Heart left ventricle (tissue), 16 donors: ENCODE data around the gene RWDD3. TPM values are rescaled to one million over a fixed set of nuclear protein-coding genes. Genes with fewer than 3 reads are reported as not detected.

Experiments used
- ATAC-seq, 4 donors: fragments of 200-7000 bp; cut with Tn5 transposase; one replicate each; pipeline ENCODE4 v1.9.1; 2020 to 2022; ENCODE audit warnings: moderate library complexity in 4 of 4, mild to moderate bottlenecking in 3 of 4, moderate number of reproducible peaks in 1 of 4
- DNase-seq, 5 donors: peaks; one replicate each; pipeline ENCODE4 v3.0.0-alpha.2; 2020
- H3K27ac ChIP-seq, 12 donors: fragments of 200-600 bp; sonication (generic) in 4 of 12; one replicate each; pipeline versions ENCODE4 v1.5.0 to v1.8.0; 2016 to 2022; ENCODE audit warnings: mild to moderate bottlenecking in 2 of 12
- H3K27me3 ChIP-seq, 9 donors: fragments of 200-600 bp; sonication (generic) in 2 of 9; one replicate each; pipeline versions ENCODE4 v1.5.1 to v1.8.0; 2016 to 2022; ENCODE audit warnings: mild to moderate bottlenecking in 3 of 9
- H3K36me3 ChIP-seq, 9 donors: fragments of 200-600 bp; sonication (generic) in 2 of 9; one replicate each; pipeline versions ENCODE4 v1.5.0 to v1.8.0; 2018 to 2022; ENCODE audit warnings: mild to moderate bottlenecking in 2 of 9
- H3K4me1 ChIP-seq, 12 donors: fragments of 200-600 bp; sonication (generic) in 4 of 12; one replicate each; pipeline versions ENCODE4 v1.5.0 to v1.8.0; 2016 to 2022; ENCODE audit warnings: mild to moderate bottlenecking in 3 of 12
- H3K4me3 ChIP-seq, 12 donors: fragments of 200-600 bp; sonication (generic) in 4 of 12; one replicate each; pipeline versions ENCODE4 v1.5.0 to v1.8.0; 2017 to 2022; ENCODE audit warnings: mild to moderate bottlenecking in 9 of 12, moderate library complexity in 4 of 12
- H3K9me3 ChIP-seq, 12 donors: fragments of 200-600 bp; sonication (generic) in 4 of 12; one replicate each; pipeline versions ENCODE4 v1.5.0 to v1.8.0; 2016 to 2022; ENCODE audit warnings: mild to moderate bottlenecking in 1 of 12
- CTCF ChIP-seq, 12 donors: fragments of 200-600 bp; sonication (generic) in 4 of 12; IDR thresholded peaks; one replicate each; pipeline versions ENCODE4 v1.5.0 to v1.8.0; 2018 to 2022; ENCODE audit warnings: antibody characterized with exemption in 12 of 12, mild to moderate bottlenecking in 5 of 12
- POLR2A ChIP-seq, 2 donors: fragments of 450-650 bp; IDR thresholded peaks; one replicate each; pipeline ENCODE4 v1.6.1; 2017; ENCODE audit warnings: antibody characterized with exemption in 2 of 2, mild to moderate bottlenecking in 2 of 2, moderate library complexity in 2 of 2
- WGBS, 4 donors: extraction: QIAGEN DNeasy Blood & Tissue Kit in 2 of 4; methylation state at CpG; one replicate each; pipeline versions ENCODE4 v1.1.5 to v1.1.7; 2013 to 2018; 5-methylcytosine and 5-hydroxymethylcytosine counted together
- intact Hi-C, 10 donors: fragments of 100-400 bp; cut with DNase I; formaldehyde crosslinking; loops; one replicate each; pipeline versions ENCODE4 v1.11.1 to v1.14.2; 2022
- polyA plus RNA-seq, 2 donors: library from polyadenylated mRNA; stranded (reverse); fragments of 200-250 nt; gene quantifications; one replicate each; pipeline ENCODE4 v1.2.3, GENCODE V29; 2013
- total RNA-seq, 9 donors: library from RNA; depleted of rRNA in 2 of 9; stranded (reverse); fragments of >200 nt in 2 of 9; fragmentation: NEBNext Ultra II Directional in 3 of 9; extraction: Animal tissue kit (Norgen Biotek cat#: 25700) in 3 of 9; gene quantifications; one replicate each; pipeline versions ENCODE4 v1.1.0 to v1.2.4, GENCODE V29; 2016 to 2023
- donor health status: ischemic (EF 13 %, LVEDD 7.1; RV severe dilation, severe dysfunction).
- donor health status: healthy with polysubstance abuse.
- donor health status: DM: no; HTN: yes; CAD: no.
- donor health status: DM: no; HTN: no; CAD: no.
- donor health status: ischemic (EF 25% LVEDD 6.9; RV normal size, moderate dysfunction).
- donor health status: ischemic (EF 25% LVEDD 5.7; RV mildly dilated, moderate dysfunction).
- donor health status: healthy.
- donor health status: DM: yes; HTN: yes; CAD: no.
- donor health status: ischemic (EF 35%, LVEDD 5.7; RV mildly dilated, moderate dysfunction).
- donor health status: nonischemic (EF 11% LVEDD 7.7; RV severe dilation, severe dysfunction).
- donor health status: DM: yes; HTN: yes; CAD: no.
- donor health status: PGD.
- donor health status: ischemic (EF 29% LVEDD 5.4; RV normal size, mild dysfunction).
- donor health status: nonischemic (EF 23%, LVEDD 6.1; RV moderate dilation, normal function).

The RWDD3 gene
- total and polyA plus RNA-seq, 11 donors, result 8.9 to 41.1 (median 14.8) TPM

DNA sequence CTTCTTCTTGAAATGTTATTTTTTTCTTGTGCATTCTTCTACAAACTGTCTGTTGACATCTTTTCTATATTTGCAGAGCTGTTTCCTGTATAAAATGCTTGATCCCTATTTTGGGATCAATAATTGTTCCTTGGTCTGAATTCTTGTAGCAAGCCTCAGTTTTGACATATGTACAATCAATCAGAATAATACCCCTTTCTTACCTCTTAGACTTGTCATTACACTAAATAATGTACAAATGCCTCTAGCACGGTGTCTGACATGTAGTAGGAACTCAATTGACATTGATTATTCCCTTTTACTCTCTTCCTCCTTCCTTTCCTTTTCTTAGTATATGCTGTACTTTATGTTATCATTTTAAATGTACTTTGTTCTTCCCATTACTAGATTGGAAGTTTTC lies 25.2 kb downstream of the RWDD3 start:
- intact Hi-C loops, result no loop called here
- Histone ChIP-seq H3K4me3 (no peak overlapping the region), H3K27ac (no peak overlapping the region), H3K27me3 (no peaks in the 10 kb centered on the region), H3K4me1 (peaks cover 0 to 3% (median 0%) of the 10 kb centered on the region in 12 donors), H3K36me3 (no peaks in the 10 kb centered on the region), H3K9me3 (peaks cover 0 to 8% (median 0%) of the 10 kb centered on the region in 12 donors)
- 92 to 95% (median 94%) methylated on average over 1 of the region's 1 CpG for WGBS, 4 donors
- TF ChIP-seq CTCF (IDR thresholded peaks at IDR 0.05), result no peak
- TF ChIP-seq POLR2A (IDR thresholded peaks at IDR 0.05), result no peak
- ATAC-seq, result no peak
- no peak for DNase-seq

DNA sequence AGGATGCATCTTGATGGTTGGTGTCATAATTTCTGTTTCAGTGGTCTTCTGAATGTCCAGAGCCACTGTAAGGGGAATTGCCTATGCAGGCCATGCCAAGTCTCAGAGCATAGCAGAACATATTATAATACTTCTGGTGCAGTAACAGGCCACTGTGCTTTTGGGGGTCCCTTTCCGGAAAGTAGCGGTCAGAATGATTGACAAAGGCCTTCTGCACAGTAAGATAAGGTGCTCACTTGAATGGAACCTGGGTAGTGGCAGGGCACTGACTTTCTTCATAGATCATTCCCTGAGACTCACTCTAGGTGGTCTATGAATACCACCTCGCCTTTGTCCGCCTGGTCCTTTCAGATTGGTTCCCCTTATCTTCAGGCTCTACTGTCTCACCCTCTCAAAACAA lies 28.9 kb downstream of the RWDD3 start:
- Histone ChIP-seq H3K4me1 (peaks cover 0 to 3% (median 0%) of the 10 kb centered on the region in 12 donors), H3K36me3 (no peaks in the 10 kb centered on the region), H3K27me3 (no peaks in the 10 kb centered on the region), H3K9me3 (no peaks in the 10 kb centered on the region), H3K27ac (no peak overlapping the region), H3K4me3 (no peak overlapping the region)
- WGBS, 4 donors, result 90 to 92% (median 91%) methylated on average over 4 of the region's 4 CpGs
- no peak for TF ChIP-seq CTCF (IDR thresholded peaks at IDR 0.05)
- TF ChIP-seq POLR2A (IDR thresholded peaks at IDR 0.05), result no peak
- intact Hi-C loops, result no loop called here
- DNase-seq (no peak), ATAC-seq (no peak)

DNA sequence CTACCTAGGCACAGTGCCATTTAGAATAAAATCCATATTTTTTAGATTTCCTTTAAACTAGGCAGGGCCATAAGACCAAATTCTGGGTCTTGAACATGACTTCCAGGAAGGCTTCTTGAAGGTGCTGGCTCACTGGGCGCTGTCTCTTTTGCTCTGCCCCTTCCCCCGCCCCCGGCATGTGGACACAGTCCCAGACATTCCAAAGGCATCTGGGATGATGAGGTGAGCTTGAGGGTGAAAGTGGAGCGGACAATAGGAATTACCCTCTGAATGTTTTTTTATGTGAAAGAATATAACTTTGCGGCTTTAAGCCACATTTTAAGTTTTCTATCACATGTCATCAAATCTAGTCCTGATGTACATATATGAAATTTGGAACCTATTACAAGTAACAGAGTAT lies 29.4 kb downstream of the RWDD3 start:
- H3K27me3 ChIP-seq, result no peaks in the 10 kb centered on the region
- no peak for ATAC-seq

GRCh38 chr1:95265106-95265505 lies 31.1 kb downstream of the RWDD3 start:
- Histone ChIP-seq H3K27me3 (no peaks in the 10 kb centered on the region), H3K4me3 (no peak overlapping the region), H3K27ac (no peak overlapping the region), H3K4me1 (peaks cover 0 to 3% (median 0%) of the 10 kb centered on the region in 12 donors), H3K9me3 (no peaks in the 10 kb centered on the region), H3K36me3 (no peaks in the 10 kb centered on the region)
- DNase-seq, result no peak
- ATAC-seq, result no peak
- intact Hi-C loops, result no loop called here
- 69 to 89% (median 74%) methylated on average over 2 of the region's 2 CpGs for WGBS, 4 donors
- TF ChIP-seq CTCF (IDR thresholded peaks at IDR 0.05), result no peak
- no peak for TF ChIP-seq POLR2A (IDR thresholded peaks at IDR 0.05)

More for the DNA sequence above, 29.4 kb downstream of the RWDD3 start:
- 76 to 88% (median 82%) methylated on average over 5 of the region's 5 CpGs for WGBS, 4 donors
- Histone ChIP-seq H3K27ac (no peak overlapping the region), H3K9me3 (no peaks in the 10 kb centered on the region), H3K4me1 (peaks cover 0 to 3% (median 0%) of the 10 kb centered on the region in 12 donors), H3K4me3 (no peak overlapping the region), H3K36me3 (no peaks in the 10 kb centered on the region)
- no peak for TF ChIP-seq POLR2A (IDR thresholded peaks at IDR 0.05)
- TF ChIP-seq CTCF (IDR thresholded peaks at IDR 0.05), result no peak
- intact Hi-C loops, result no loop called here
- DNase-seq, result no peak
